AG09319 (cell line): ENCODE measurements around the gene SCIMP.

Source experiments
- DNase-seq: peaks from one replicate; pipeline ENCODE4 v3.0.0-alpha.2; 2010; ENCODE audit warnings: low read depth; ENCODE audit errors: extremely low read depth
- TF ChIP-seq, protein P1 (sequence below): IDR thresholded peaks from 2 replicates; pipeline ENCODE4 v1.5.1; 2011; ENCODE audit warnings: low read depth, mild to moderate bottlenecking, inconsistent platforms, low read length, moderate library complexity

The SCIMP gene

DNA sequence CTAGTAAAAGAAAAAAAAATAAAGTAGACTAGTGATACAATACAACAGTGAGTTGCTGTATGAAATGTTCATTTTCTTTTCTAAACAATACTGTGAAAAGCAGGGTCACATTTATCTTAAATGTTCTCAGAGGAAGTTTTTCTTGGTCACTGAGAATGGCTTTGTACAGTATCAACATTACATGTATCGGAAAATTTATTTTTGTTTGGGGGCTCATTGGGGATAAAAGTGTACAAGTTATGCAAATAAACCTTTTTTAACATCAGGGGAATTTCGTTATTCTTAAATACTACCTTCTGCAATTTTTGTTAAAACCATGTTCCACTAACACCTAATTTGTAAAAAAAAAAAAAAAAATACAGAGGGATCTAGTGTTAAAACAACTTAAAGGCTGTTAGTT lies 34.3 kb downstream of the SCIMP start:
- TF ChIP-seq, protein P1, sequence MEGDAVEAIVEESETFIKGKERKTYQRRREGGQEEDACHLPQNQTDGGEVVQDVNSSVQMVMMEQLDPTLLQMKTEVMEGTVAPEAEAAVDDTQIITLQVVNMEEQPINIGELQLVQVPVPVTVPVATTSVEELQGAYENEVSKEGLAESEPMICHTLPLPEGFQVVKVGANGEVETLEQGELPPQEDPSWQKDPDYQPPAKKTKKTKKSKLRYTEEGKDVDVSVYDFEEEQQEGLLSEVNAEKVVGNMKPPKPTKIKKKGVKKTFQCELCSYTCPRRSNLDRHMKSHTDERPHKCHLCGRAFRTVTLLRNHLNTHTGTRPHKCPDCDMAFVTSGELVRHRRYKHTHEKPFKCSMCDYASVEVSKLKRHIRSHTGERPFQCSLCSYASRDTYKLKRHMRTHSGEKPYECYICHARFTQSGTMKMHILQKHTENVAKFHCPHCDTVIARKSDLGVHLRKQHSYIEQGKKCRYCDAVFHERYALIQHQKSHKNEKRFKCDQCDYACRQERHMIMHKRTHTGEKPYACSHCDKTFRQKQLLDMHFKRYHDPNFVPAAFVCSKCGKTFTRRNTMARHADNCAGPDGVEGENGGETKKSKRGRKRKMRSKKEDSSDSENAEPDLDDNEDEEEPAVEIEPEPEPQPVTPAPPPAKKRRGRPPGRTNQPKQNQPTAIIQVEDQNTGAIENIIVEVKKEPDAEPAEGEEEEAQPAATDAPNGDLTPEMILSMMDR = no peak
- no peak for DNase-seq

DNA sequence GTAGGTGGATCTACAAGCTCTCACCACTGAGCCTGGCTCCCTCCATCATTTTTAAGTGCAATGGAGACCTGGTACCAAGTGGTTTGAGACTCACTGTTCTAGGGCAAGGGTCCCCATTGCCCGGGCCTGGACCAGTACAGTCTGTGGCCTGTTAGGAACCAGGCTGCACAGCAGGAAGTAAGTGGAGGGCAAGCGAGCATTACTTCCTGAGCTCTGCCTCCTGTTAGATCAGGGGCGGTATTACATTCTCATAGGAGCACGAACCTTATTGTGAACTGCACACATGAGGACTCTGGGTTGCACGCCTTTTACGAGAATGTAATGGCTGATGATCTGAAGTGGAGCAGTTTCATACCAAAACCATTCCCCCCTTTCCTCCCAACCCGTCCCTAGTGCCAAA lies 36.2 kb downstream of the SCIMP start:
- DNase-seq = no peak
- TF ChIP-seq, protein P1 = no peak

DNA sequence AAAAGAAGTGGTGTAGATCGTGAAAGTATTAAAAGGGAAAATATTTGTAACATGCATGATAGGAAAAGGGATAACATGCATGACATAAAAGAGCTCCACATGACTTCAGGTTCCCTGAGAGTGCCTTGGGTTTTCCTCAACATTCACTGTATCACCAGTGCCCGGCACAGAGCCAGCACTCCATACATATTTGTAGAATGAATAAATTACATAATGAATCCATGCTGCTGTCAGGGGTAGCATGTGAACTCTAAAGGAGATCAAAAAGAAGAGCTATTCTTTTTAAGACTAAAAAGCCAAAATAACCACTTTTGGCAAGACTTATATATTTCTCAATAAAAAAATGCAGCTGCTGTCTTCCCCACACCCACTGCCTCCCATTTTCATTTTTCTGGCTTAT lies 40.3 kb downstream of the SCIMP start:
- TF ChIP-seq, protein P1 = no peak
- no peak for DNase-seq

DNA sequence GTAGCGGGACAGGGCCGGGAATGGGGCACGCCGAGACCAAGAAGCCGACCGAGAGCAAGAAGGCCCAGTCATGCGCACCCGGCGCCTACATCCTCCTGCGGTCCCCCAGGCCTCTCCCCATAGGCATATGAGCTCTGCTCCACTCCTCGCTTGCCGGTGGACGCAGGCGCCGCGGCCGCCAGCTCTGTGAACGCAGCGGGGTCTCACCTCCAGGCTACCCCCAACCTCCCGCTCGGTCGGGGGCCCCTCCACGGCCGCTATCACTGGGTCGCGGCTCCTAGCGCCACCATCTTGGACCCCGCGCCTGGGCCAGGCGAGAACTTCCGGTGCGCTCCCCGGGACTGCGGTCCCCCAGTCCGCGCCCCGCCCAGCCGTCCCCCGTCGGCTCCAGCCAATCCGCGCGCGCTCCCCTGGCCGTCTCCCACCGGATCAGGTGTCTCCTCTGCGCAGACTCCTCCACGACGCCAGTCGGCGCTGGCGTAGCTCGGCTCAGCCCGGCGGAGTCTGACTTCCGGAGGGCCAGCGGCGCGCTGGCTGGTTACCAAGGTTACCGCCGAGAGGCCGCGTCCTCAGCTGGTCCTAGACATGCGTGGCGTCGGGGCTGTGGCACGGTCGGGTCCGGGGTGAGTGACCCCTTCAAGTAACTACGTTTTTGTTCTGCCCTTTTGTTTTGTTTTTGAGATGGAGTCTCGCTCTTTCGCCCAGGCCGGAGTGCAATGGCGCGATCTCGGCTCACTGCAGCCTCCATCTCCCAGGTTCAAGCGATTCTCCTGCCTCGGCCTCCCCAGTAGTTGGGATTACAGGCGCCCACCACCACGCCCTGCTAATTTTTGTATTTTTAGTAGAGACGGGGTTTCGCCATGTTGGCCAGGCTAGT lies 42.9 kb downstream of the SCIMP start, which contains the start of gene ZNF594:
TSS of gene ZNF594 (minus strand) at position 328 of the 877 bp plus-strand sequence. CDS start 7,612 bp downstream, outside the sequence.
- peak; percentile 90 for DNase-seq
- TF ChIP-seq, protein P1 = peak; percentile 75

DNA sequence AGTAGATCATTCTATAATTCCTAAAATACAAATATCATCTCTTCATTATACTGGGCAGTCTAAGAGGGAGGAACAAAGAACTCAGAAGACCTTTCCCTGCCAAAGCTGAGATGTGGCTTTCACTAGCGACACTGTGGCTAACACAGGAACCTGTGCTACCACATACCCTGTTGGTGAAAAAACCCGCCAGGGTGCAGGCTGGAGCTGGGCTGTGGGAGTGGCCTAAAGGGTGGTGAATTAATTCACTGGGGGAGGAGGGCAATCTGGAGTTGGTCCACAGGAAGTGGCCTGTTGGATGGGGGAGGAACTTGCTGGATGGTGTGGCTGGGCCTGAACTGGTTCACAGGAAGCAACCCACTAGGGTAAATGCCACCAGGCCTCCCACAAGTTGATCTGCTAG lies 50.4 kb downstream of the SCIMP start:
- TF ChIP-seq, protein P1 = no peak
- no peak for DNase-seq

DNA sequence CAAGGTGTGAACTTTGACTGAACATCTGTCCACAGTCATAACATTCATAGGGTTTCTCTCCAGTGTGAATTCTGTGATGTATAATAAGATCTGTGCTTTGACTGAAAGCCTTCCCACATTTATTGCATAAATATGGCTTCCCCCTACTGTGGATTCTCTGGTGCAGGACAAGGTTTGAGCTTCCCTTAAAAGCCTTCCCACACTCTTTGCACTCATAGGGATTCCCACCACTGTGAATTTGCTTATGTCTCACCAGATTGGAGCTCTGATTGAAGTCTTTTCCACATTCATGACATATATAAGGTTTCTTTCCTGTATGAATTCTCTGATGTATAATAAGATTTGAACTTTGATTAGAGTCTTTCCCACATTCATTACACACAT lies 51.3 kb downstream of the SCIMP start:
- no peak for DNase-seq
- TF ChIP-seq, protein P1 = no peak

DNA sequence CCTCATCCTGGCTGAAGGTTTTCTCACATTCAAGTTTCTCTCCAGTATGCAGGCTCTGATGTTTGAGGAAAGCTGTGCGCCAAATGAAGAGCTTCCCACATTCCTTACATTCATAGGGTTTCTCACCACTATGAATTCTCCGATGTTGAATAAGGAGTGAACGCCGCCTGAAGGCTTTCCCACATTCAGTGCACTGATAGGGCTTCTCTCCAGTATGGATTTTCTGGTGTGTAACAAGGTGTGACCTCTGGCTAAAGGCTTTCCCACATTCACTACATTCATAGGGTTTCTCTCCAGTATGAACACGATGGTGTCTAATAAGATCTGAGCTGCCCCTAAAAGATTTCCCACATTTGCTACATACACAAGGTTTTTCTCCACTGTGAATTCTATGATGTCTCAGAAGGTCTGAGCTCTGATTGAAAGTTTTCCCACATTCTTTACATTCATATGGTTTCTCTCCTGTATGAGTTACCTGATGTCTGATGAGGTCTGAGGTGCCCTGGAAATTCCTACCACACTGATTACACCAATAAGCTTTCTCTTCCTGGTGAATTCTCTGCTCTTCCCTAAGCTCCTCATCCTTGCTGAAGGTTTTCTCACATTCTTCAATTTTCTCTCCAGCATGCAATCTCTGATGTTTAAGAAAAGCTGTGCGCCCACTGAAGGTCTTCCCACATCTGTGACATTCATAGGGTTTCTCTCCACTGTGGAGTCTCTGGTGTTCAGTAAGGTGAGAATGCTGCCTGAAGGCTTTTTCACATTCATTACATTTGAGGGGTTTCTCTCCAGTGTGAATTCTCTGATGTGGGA lies 51.9 kb downstream of the SCIMP start:
- TF ChIP-seq, protein P1 = no peak
- DNase-seq = no peak
